ENCODE results near the gene TAF15. TPM values are rescaled to one million over a fixed set of nuclear protein-coding genes. Genes with fewer than 3 reads are reported as not detected.
A peak's percentile ranks its signal among the peaks of the same experiment; 100 is the strongest.

The TAF15 gene
- polyA plus RNA-seq, 1 of the 3 experiments (the other 2 are of a cell fraction), result 78.0 TPM

GRCh38 chr17:35795871-35796265 lies 13.4 kb upstream of the TAF15 start:
- ChIA-PET POLR2A (no interaction called here), CTCF (interaction anchor here (0.7 to 7.0 kb wide), 9 partner anchors 9 to 33 kb away, joined by 3 to 99 read pairs (median 4); partner anchors contain the start of gene TAF15)
- H2AFZ ChIP-seq (ENCODE audit: low read depth), result no peak overlapping the region
- peak overlapping the region; percentile 55 to 56; a peak in 3 of 4 replicates for H3K4me3 ChIP-seq (ENCODE audit: low read depth in 2 of 2, low read length in 1 of 2)
- peaks cover 0 to 51% of the 10 kb centered on the region in 2 experiments; a peak in 2 of 4 replicates for H3K4me1 ChIP-seq (ENCODE audit: control insufficient read depth in 1 of 2, insufficient read depth in 2 of 2, low read depth in 1 of 2, low read length in 1 of 2)
- H3K27me3 ChIP-seq (ENCODE audit: insufficient read depth), result peaks cover 47% of the 10 kb centered on the region
- no peak overlapping the region for H3K9ac ChIP-seq
- H3K27ac ChIP-seq (ENCODE audit: low read depth in 2 of 2, low read length in 1 of 2), result peak overlapping the region in 1 of 2 experiments; percentile 53; a peak in 1 of 4 replicates
- H3K9me2 ChIP-seq, result no peaks in the 10 kb centered on the region
- H3F3A ChIP-seq (replicated peaks; ENCODE audit: insufficient read depth), result no peaks in the 10 kb centered on the region
- 38% methylated on average over 7 of the region's 8 CpGs for WGBS (ENCODE audit: low lambda C conversion rate)
- DNase-seq, result no peak
- peak overlapping the region; percentile 77 for H3K4me2 ChIP-seq
- no peaks in the 10 kb centered on the region for H3K36me3 ChIP-seq (replicated peaks in 1 of 2; ENCODE audit: control insufficient read depth in 1 of 2, insufficient read depth in 2 of 2, low read length in 1 of 2)
- H3K79me2 ChIP-seq (ENCODE audit: insufficient read depth), result no peaks in the 10 kb centered on the region
- TF ChIP-seq TCF12 (IDR thresholded peaks at IDR 0.05) (no peak), ZBTB33 (IDR thresholded peaks at IDR 0.05; ENCODE audit: borderline replicate concordance, low read depth) (no peak), GABPA (IDR thresholded peaks at IDR 0.05; ENCODE audit: low read depth) (no peak), ELF1 (IDR thresholded peaks at IDR 0.05) (no peak)
- TF ChIP-seq, protein P1, sequence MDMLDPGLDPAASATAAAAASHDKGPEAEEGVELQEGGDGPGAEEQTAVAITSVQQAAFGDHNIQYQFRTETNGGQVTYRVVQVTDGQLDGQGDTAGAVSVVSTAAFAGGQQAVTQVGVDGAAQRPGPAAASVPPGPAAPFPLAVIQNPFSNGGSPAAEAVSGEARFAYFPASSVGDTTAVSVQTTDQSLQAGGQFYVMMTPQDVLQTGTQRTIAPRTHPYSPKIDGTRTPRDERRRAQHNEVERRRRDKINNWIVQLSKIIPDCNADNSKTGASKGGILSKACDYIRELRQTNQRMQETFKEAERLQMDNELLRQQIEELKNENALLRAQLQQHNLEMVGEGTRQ (IDR thresholded peaks at IDR 0.05; ENCODE audit: borderline replicate concordance, low read depth, low read length), result no peak
- no peaks in the 10 kb centered on the region for H3K9me3 ChIP-seq
- no peaks in the 10 kb centered on the region for H4K20me1 ChIP-seq (ENCODE audit: insufficient read depth)

DNA sequence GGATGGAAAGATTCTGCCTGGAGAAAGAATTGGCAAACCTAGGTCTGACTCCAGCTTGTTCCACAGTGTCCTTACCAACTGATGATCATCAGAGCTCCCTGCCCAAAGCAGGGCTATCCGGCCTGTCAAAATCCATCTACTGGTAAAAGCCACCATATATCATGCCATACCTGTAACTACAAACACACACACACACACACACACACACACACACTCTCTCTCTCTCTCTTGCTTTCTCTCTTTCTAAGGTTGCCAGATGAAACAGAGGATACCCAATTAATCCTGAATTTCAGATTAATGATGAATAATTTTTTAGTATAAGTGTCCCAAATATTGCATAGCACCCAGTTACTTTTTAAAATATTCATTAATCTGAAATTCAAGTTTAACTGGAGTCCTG lies 12.3 kb upstream of the TAF15 start:
- H3K79me2 ChIP-seq (ENCODE audit: insufficient read depth), result no peaks in the 10 kb centered on the region
- no peak overlapping the region for H3K4me2 ChIP-seq
- no peaks in the 10 kb centered on the region for H3K36me3 ChIP-seq (replicated peaks in 1 of 2; ENCODE audit: control insufficient read depth in 1 of 2, insufficient read depth in 2 of 2, low read length in 1 of 2)
- CTCF ChIA-PET, result interaction anchor here (1.3 to 7.0 kb wide), 6 partner anchors 8 to 31 kb away, joined by 3 to 99 read pairs (median 9); partner anchors contain the start of gene TAF15
- no peaks in the 10 kb centered on the region for H3K9me2 ChIP-seq
- no peak overlapping the region for H2AFZ ChIP-seq (ENCODE audit: low read depth)
- no peak overlapping the region for H3K27ac ChIP-seq (ENCODE audit: low read depth in 2 of 2, low read length in 1 of 2)
- H3K9ac ChIP-seq, result no peak overlapping the region
- TF ChIP-seq, protein P1 (IDR thresholded peaks at IDR 0.05; ENCODE audit: borderline replicate concordance, low read depth, low read length), result no peak
- TF ChIP-seq, protein P2, sequence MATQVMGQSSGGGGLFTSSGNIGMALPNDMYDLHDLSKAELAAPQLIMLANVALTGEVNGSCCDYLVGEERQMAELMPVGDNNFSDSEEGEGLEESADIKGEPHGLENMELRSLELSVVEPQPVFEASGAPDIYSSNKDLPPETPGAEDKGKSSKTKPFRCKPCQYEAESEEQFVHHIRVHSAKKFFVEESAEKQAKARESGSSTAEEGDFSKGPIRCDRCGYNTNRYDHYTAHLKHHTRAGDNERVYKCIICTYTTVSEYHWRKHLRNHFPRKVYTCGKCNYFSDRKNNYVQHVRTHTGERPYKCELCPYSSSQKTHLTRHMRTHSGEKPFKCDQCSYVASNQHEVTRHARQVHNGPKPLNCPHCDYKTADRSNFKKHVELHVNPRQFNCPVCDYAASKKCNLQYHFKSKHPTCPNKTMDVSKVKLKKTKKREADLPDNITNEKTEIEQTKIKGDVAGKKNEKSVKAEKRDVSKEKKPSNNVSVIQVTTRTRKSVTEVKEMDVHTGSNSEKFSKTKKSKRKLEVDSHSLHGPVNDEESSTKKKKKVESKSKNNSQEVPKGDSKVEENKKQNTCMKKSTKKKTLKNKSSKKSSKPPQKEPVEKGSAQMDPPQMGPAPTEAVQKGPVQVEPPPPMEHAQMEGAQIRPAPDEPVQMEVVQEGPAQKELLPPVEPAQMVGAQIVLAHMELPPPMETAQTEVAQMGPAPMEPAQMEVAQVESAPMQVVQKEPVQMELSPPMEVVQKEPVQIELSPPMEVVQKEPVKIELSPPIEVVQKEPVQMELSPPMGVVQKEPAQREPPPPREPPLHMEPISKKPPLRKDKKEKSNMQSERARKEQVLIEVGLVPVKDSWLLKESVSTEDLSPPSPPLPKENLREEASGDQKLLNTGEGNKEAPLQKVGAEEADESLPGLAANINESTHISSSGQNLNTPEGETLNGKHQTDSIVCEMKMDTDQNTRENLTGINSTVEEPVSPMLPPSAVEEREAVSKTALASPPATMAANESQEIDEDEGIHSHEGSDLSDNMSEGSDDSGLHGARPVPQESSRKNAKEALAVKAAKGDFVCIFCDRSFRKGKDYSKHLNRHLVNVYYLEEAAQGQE (IDR thresholded peaks at IDR 0.05; ENCODE audit: low read depth, low read length), result no peak
- TF ChIP-seq EP300 (IDR thresholded peaks at IDR 0.05; ENCODE audit: borderline replicate concordance in 1 of 2, low read depth in 1 of 2, low read length in 1 of 2) (no peak), FOSL2 (IDR thresholded peaks at IDR 0.05; ENCODE audit: borderline replicate concordance, low read depth) (no peak), ELF1 (IDR thresholded peaks at IDR 0.05) (no peak)
- peaks cover 0 to 56% of the 10 kb centered on the region in 2 experiments; a peak in 2 of 4 replicates for H3K4me1 ChIP-seq (ENCODE audit: control insufficient read depth in 1 of 2, insufficient read depth in 2 of 2, low read depth in 1 of 2, low read length in 1 of 2)
- POLR2A ChIA-PET, result interaction anchor here (1.1 kb wide), 1 partner anchor 10 kb away, joined by 4 read pairs; no protein-coding TSS in a partner anchor
- peaks cover 47% of the 10 kb centered on the region for H3K27me3 ChIP-seq (ENCODE audit: insufficient read depth)
- no peak for DNase-seq
- H3F3A ChIP-seq (replicated peaks; ENCODE audit: insufficient read depth), result no peaks in the 10 kb centered on the region
- H3K9me3 ChIP-seq, result no peaks in the 10 kb centered on the region
- no peaks in the 10 kb centered on the region for H4K20me1 ChIP-seq (ENCODE audit: insufficient read depth)
- H3K4me3 ChIP-seq (ENCODE audit: low read depth in 2 of 2, low read length in 1 of 2), result no peak overlapping the region
- WGBS (ENCODE audit: low lambda C conversion rate), result 81% methylated on average over 1 of the region's 1 CpG
